ENCODE measurements around the gene MBD3L4.
A peak's percentile ranks its signal among the peaks of the same experiment; 100 is the strongest.

Gene MBD3L4

GRCh38 chr19:7007859-7008258 is 32.1 kb downstream of the MBD3L4 start:
- Mint-ChIP-seq H3K4me3 (no peak overlapping the region), H3K4me1 (ENCODE audit: low read depth) (peaks cover 25% of the 10 kb centered on the region), H3K27me3 (ENCODE audit: low read depth) (no peaks in the 10 kb centered on the region), H3K27ac (no peak overlapping the region), H3K36me3 (ENCODE audit: low read depth) (peaks cover 4% of the 10 kb centered on the region), H3K9me3 (peaks cover 7% of the 10 kb centered on the region)

- H3K4me3 Mint-ChIP-seq, result no peak overlapping the region
These were observed 33.8 kb downstream of the MBD3L4 start for GRCh38 chr19:7006135-7006704.

GRCh38 chr19:7004313-7004931 is 35.6 kb downstream of the MBD3L4 start:
- Mint-ChIP-seq H3K27ac (no peak overlapping the region), H3K27me3 (ENCODE audit: low read depth) (no peaks in the 10 kb centered on the region), H3K36me3 (ENCODE audit: low read depth) (no peaks in the 10 kb centered on the region), H3K9me3 (no peaks in the 10 kb centered on the region), H3K4me3 (no peak overlapping the region), H3K4me1 (ENCODE audit: low read depth) (peaks cover 12% of the 10 kb centered on the region)

More at GRCh38 chr19:7006135-7006704, 33.8 kb downstream of the MBD3L4 start:
- no peaks in the 10 kb centered on the region for H3K27me3 Mint-ChIP-seq (ENCODE audit: low read depth)
- H3K4me1 Mint-ChIP-seq (ENCODE audit: low read depth), result peaks cover 23% of the 10 kb centered on the region
- no peak overlapping the region for H3K27ac Mint-ChIP-seq
- peaks cover 4% of the 10 kb centered on the region for H3K36me3 Mint-ChIP-seq (ENCODE audit: low read depth)
- peaks cover 4% of the 10 kb centered on the region for H3K9me3 Mint-ChIP-seq

- Mint-ChIP-seq H3K4me3 (no peak overlapping the region), H3K4me1 (ENCODE audit: low read depth) (peaks cover 9% of the 10 kb centered on the region), H3K36me3 (ENCODE audit: low read depth) (peaks cover 2% of the 10 kb centered on the region), H3K27me3 (ENCODE audit: low read depth) (no peaks in the 10 kb centered on the region), H3K27ac (no peak overlapping the region), H3K9me3 (peaks cover 8% of the 10 kb centered on the region)
These were observed 39.2 kb downstream of the MBD3L4 start for GRCh38 chr19:7000816-7001215.

- H3K9me3 Mint-ChIP-seq, result peaks cover 10% of the 10 kb centered on the region
- no peaks in the 10 kb centered on the region for H3K27me3 Mint-ChIP-seq (ENCODE audit: low read depth)
- no peak overlapping the region for H3K27ac Mint-ChIP-seq
- H3K4me3 Mint-ChIP-seq, result no peak overlapping the region
- peaks cover 5% of the 10 kb centered on the region for H3K36me3 Mint-ChIP-seq (ENCODE audit: low read depth)
- H3K4me1 Mint-ChIP-seq (ENCODE audit: low read depth), result peaks cover 9% of the 10 kb centered on the region
These were observed 39.6 kb downstream of the MBD3L4 start for GRCh38 chr19:7000333-7000732.

GRCh38 chr19:6999933-7000332 is 40.0 kb downstream of the MBD3L4 start:
- H3K4me3 Mint-ChIP-seq, result no peak overlapping the region
- H3K4me1 Mint-ChIP-seq (ENCODE audit: low read depth), result peaks cover 9% of the 10 kb centered on the region
- no peaks in the 10 kb centered on the region for H3K27me3 Mint-ChIP-seq (ENCODE audit: low read depth)
- no peak overlapping the region for H3K27ac Mint-ChIP-seq
- peaks cover 14% of the 10 kb centered on the region for H3K9me3 Mint-ChIP-seq
- H3K36me3 Mint-ChIP-seq (ENCODE audit: low read depth), result peaks cover 9% of the 10 kb centered on the region

GRCh38 chr19:6997679-6998445 is 42.1 kb downstream of the MBD3L4 start:
- Mint-ChIP-seq H3K36me3 (ENCODE audit: low read depth) (peaks cover 11% of the 10 kb centered on the region), H3K4me1 (ENCODE audit: low read depth) (peaks cover 6% of the 10 kb centered on the region), H3K27ac (no peak overlapping the region), H3K9me3 (peaks cover 18% of the 10 kb centered on the region), H3K27me3 (ENCODE audit: low read depth) (no peaks in the 10 kb centered on the region), H3K4me3 (peak overlapping the region; percentile 45)

GRCh38 chr19:6996810-6997209 is 43.2 kb downstream of the MBD3L4 start:
- H3K4me1 Mint-ChIP-seq (ENCODE audit: low read depth), result peaks cover 6% of the 10 kb centered on the region
- H3K27me3 Mint-ChIP-seq (ENCODE audit: low read depth), result no peaks in the 10 kb centered on the region
- peaks cover 11% of the 10 kb centered on the region for H3K36me3 Mint-ChIP-seq (ENCODE audit: low read depth)
- no peak overlapping the region for H3K27ac Mint-ChIP-seq
- H3K9me3 Mint-ChIP-seq, result peaks cover 18% of the 10 kb centered on the region
- no peak overlapping the region for H3K4me3 Mint-ChIP-seq

- Mint-ChIP-seq H3K9me3 (peaks cover 18% of the 10 kb centered on the region), H3K27me3 (ENCODE audit: low read depth) (no peaks in the 10 kb centered on the region), H3K27ac (peak overlapping the region; percentile 50), H3K4me3 (no peak overlapping the region), H3K4me1 (ENCODE audit: low read depth) (peaks cover 4% of the 10 kb centered on the region), H3K36me3 (ENCODE audit: low read depth) (peaks cover 11% of the 10 kb centered on the region)
These were observed 44.9 kb downstream of the MBD3L4 start for GRCh38 chr19:6995054-6995453.

- H3K4me1 Mint-ChIP-seq (ENCODE audit: low read depth), result no peaks in the 10 kb centered on the region
- H3K27me3 Mint-ChIP-seq (ENCODE audit: low read depth), result no peaks in the 10 kb centered on the region
- H3K9me3 Mint-ChIP-seq, result peaks cover 27% of the 10 kb centered on the region
- peaks cover 7% of the 10 kb centered on the region for H3K36me3 Mint-ChIP-seq (ENCODE audit: low read depth)
- H3K27ac Mint-ChIP-seq, result no peak overlapping the region
- no peak overlapping the region for H3K4me3 Mint-ChIP-seq
These were observed 51.7 kb downstream of the MBD3L4 start for GRCh38 chr19:6988257-6988656.

GRCh38 chr19:6987850-6988249 is 52.1 kb downstream of the MBD3L4 start:
- Mint-ChIP-seq H3K4me1 (ENCODE audit: low read depth) (no peaks in the 10 kb centered on the region), H3K9me3 (peaks cover 30% of the 10 kb centered on the region), H3K27me3 (ENCODE audit: low read depth) (no peaks in the 10 kb centered on the region), H3K4me3 (no peak overlapping the region), H3K27ac (no peak overlapping the region), H3K36me3 (ENCODE audit: low read depth) (peaks cover 7% of the 10 kb centered on the region)

All from T-helper 1 cell treated with Interleukin-12 subunit alpha and Interleukin-12 subunit beta and Interleukin-4 antibody, amounts not matched to agents 30 μg/mL and 1 μg/mL, for 36 hours (primary cell).